SU-DHL-6 (cell line): ENCODE results near the gene ATG14.

Experiments used
- H2AFZ ChIP-seq: fragments of 200-600 bp; sonication (generic); 2 replicates; pipeline ENCODE4 v1.6.1; 2014; ENCODE audit warnings: low read depth, mild to moderate bottlenecking, moderate library complexity, mixed read lengths, antibody characterized with exemption, low read length; ENCODE audit not compliant: severe bottlenecking
- H3F3A ChIP-seq: fragments of 200-600 bp; shearing (Covaris generic); 2 replicates; pipeline ENCODE4 v1.6.0; 2016; ENCODE audit warnings: antibody characterized with exemption, mild to moderate bottlenecking; ENCODE audit not compliant: insufficient read depth
- H3K27ac ChIP-seq: fragments of 200-600 bp; sonication (generic); 2 replicates; pipeline ENCODE4 v1.5.1; 2016; ENCODE audit warnings: low read depth, mild to moderate bottlenecking, low read length, moderate library complexity, mixed read lengths
- H3K27me3 ChIP-seq: fragments of 200-600 bp; sonication (generic), shearing (Covaris generic); 2 replicates; pipeline ENCODE4 v1.6.0; 2014; ENCODE audit warnings: mild to moderate bottlenecking, low read length
- H3K36me3 ChIP-seq: fragments of 200-600 bp; sonication (generic); 2 replicates; pipeline ENCODE4 v1.6.1; 2014; ENCODE audit warnings: mild to moderate bottlenecking, low read length, mixed read lengths
- H3K4me2 ChIP-seq: fragments of 300-600, 200-600 bp; shearing (Covaris generic), sonication (generic); 2 replicates; pipeline ENCODE4 v1.6.0; 2014; ENCODE audit warnings: low read length, low read depth, mild to moderate bottlenecking; ENCODE audit not compliant: poor library complexity, severe bottlenecking
- H3K4me3 ChIP-seq: fragments of 200-600 bp; sonication (generic); 2 replicates; pipeline ENCODE4 v1.5.1; 2014; ENCODE audit warnings: antibody characterized with exemption, low read length, mild to moderate bottlenecking, mixed read lengths; ENCODE audit not compliant: insufficient read depth, poor library complexity, severe bottlenecking
- H3K79me2 ChIP-seq: fragments of 200-600 bp; sonication (generic); 2 replicates; pipeline ENCODE4 v1.6.1; 2014; ENCODE audit warnings: mild to moderate bottlenecking, low read length, moderate library complexity; ENCODE audit not compliant: insufficient read depth
- H3K9ac ChIP-seq: fragments of 200-600 bp; sonication (generic); 2 replicates; pipeline ENCODE4 v1.7.0; 2014; ENCODE audit warnings: mild to moderate bottlenecking, low read length
- H3K9me2 ChIP-seq: fragments of 200-600 bp; sonication (generic); replicated peaks from 2 replicates; pipeline ENCODE4 v1.6.1; 2014; ENCODE audit warnings: low read length; ENCODE audit not compliant: insufficient read depth
- H3K9me3 ChIP-seq: fragments of 200-600 bp; sonication (generic); 2 replicates; pipeline ENCODE4 v1.6.1; 2014; ENCODE audit warnings: low read length, mixed read lengths; ENCODE audit not compliant: insufficient read depth
- H4K20me1 ChIP-seq: fragments of 200-600 bp; sonication (generic); 2 replicates; pipeline ENCODE4 v1.6.1; 2014; ENCODE audit warnings: low read depth, mild to moderate bottlenecking, antibody characterized with exemption, low read length, moderate library complexity, mixed read lengths
- CTCF ChIP-seq: fragments of 200-600 bp; sonication (generic); IDR thresholded peaks from one replicate; pipeline ENCODE4 v1.5.1; 2017; ENCODE audit warnings: antibody characterized with exemption, mild to moderate bottlenecking, low read length, moderate library complexity; ENCODE audit not compliant: insufficient read depth, poor library complexity, severe bottlenecking
- EZH2phosphoT487 ChIP-seq: fragments of 200-600 bp; sonication (generic), shearing (Covaris generic); conservative IDR thresholded peaks from 2 replicates; pipeline ENCODE4 v1.6.1; 2018; ENCODE audit warnings: mild to moderate bottlenecking, antibody characterized with exemption, low read length, moderate library complexity, mixed read lengths

Gene ATG14

GRCh38 chr14:55373784-55374705, 37.6 kb downstream of the ATG14 start:
- Histone ChIP-seq H3K9me3 (no peaks in the 10 kb centered on the region), H2AFZ (no peak overlapping the region), H3K27ac (no peak overlapping the region), H3K79me2 (no peaks in the 10 kb centered on the region), H3K9me2 (no peaks in the 10 kb centered on the region), H3K27me3 (no peaks in the 10 kb centered on the region), H3K36me3 (no peaks in the 10 kb centered on the region), H3K9ac (no peak overlapping the region), H3F3A (no peaks in the 10 kb centered on the region), H4K20me1 (no peaks in the 10 kb centered on the region), H3K4me2 (no peak overlapping the region), H3K4me3 (no peak overlapping the region)
- TF ChIP-seq EZH2phosphoT487: no peak
- no peak for TF ChIP-seq CTCF

DNA sequence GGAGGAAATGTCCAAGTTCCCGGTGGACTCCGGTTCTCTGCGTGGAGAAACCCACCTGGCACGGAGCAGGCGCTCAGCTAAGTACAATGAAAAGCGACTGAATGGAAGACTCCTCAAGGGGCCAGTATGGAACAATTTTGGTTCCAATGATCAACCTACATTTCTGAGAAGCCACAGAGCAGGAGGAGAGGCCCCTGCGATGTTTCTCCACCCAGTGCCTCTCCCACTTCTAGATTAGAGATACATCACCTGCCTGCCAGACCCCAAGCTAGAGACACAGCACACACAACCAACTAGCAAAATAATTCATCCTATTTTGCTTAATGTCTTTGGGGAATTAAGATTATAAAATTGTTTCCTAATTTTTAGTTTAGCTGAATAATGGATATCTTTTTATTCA, 38.8 kb downstream of the ATG14 start:
- TF ChIP-seq CTCF (no peak), EZH2phosphoT487 (no peak)
- Histone ChIP-seq H3K4me3 (no peak overlapping the region), H3K79me2 (no peaks in the 10 kb centered on the region), H3K4me2 (no peak overlapping the region), H3K27ac (no peak overlapping the region), H4K20me1 (no peaks in the 10 kb centered on the region), H3K9ac (no peak overlapping the region), H3K9me3 (no peaks in the 10 kb centered on the region), H3K9me2 (no peaks in the 10 kb centered on the region), H3K36me3 (no peaks in the 10 kb centered on the region), H2AFZ (no peak overlapping the region), H3F3A (no peaks in the 10 kb centered on the region), H3K27me3 (no peaks in the 10 kb centered on the region)

- H3K36me3 ChIP-seq: no peaks in the 10 kb centered on the region
- H4K20me1 ChIP-seq: no peaks in the 10 kb centered on the region
- H3K27ac ChIP-seq: no peak overlapping the region
- no peaks in the 10 kb centered on the region for H3K27me3 ChIP-seq
- no peak for TF ChIP-seq CTCF
- no peaks in the 10 kb centered on the region for H3K9me3 ChIP-seq
- no peak overlapping the region for H3K4me3 ChIP-seq
- no peak overlapping the region for H2AFZ ChIP-seq
- no peaks in the 10 kb centered on the region for H3K79me2 ChIP-seq
- no peak overlapping the region for H3K4me2 ChIP-seq
- no peaks in the 10 kb centered on the region for H3F3A ChIP-seq
- H3K9ac ChIP-seq: no peak overlapping the region
- H3K9me2 ChIP-seq: no peaks in the 10 kb centered on the region
These were observed 39.2 kb downstream of the ATG14 start for GRCh38 chr14:55372423-55372822.
